GM18867 (cell line): ENCODE results near the gene FMNL2.
A peak's percentile ranks its signal among the peaks of the same experiment; 100 is the strongest.

Experiments used
- ATAC-seq: cut with Tn5 transposase; IDR thresholded peaks from one replicate; pipeline ENCODE4 v1.9.1; 2021; ENCODE audit warnings: mild to moderate bottlenecking, moderate library complexity; ENCODE audit not compliant: unreplicated experiment

Gene FMNL2

GRCh38 chr2:152548111-152548875, 213.3 kb downstream of the FMNL2 start:
- no peak for ATAC-seq

- ATAC-seq, result no peak
Observed at GRCh38 chr2:152548996-152549395, 214.0 kb downstream of the FMNL2 start.

GRCh38 chr2:152549423-152549822, 214.4 kb downstream of the FMNL2 start:
- no peak for ATAC-seq

- no peak for ATAC-seq
Observed at GRCh38 chr2:152550386-152550785, 215.4 kb downstream of the FMNL2 start.

- no peak for ATAC-seq
Observed at GRCh38 chr2:152552888-152553287, 217.9 kb downstream of the FMNL2 start.

- no peak for ATAC-seq
Observed at GRCh38 chr2:152553518-152553917, 218.5 kb downstream of the FMNL2 start.

- ATAC-seq, result no peak
Observed at GRCh38 chr2:152555048-152555447, 220.1 kb downstream of the FMNL2 start.

GRCh38 chr2:152556506-152556905, 221.5 kb downstream of the FMNL2 start:
- ATAC-seq, result no peak

GRCh38 chr2:152557273-152557888, 222.4 kb downstream of the FMNL2 start:
- no peak for ATAC-seq

- no peak for ATAC-seq
Observed at GRCh38 chr2:152558158-152558984, 223.4 kb downstream of the FMNL2 start.

- no peak for ATAC-seq
Observed at GRCh38 chr2:152559008-152559407, 224.0 kb downstream of the FMNL2 start.

- no peak for ATAC-seq
Observed at GRCh38 chr2:152560166-152560565, 225.2 kb downstream of the FMNL2 start.

- ATAC-seq, result no peak
Observed at GRCh38 chr2:152560873-152561595, 226.1 kb downstream of the FMNL2 start.

- no peak for ATAC-seq
Observed at GRCh38 chr2:152562198-152562884, 227.4 kb downstream of the FMNL2 start.

- ATAC-seq, result no peak
Observed at GRCh38 chr2:152563764-152564163, 228.8 kb downstream of the FMNL2 start.

- ATAC-seq, result peak; percentile 73
Observed at GRCh38 chr2:152564754-152565551, 230.0 kb downstream of the FMNL2 start.

GRCh38 chr2:152565884-152566727, 231.1 kb downstream of the FMNL2 start:
- ATAC-seq, result peak; percentile 40

- ATAC-seq, result no peak
Observed at GRCh38 chr2:152566728-152567069, 231.7 kb downstream of the FMNL2 start.

GRCh38 chr2:152568531-152568930, 233.6 kb downstream of the FMNL2 start:
- ATAC-seq, result no peak
